Mesenchymal stem cell (in vitro differentiated cells and primary cell): ENCODE data around the gene UBE2L5.

ENCODE experiments used
- DNase-seq: peaks from one replicate; pipeline ENCODE4 v3.0.0-alpha.2; 2013
- H2AFZ ChIP-seq: one replicate; pipeline ENCODE4 v1.6.1; 2013; ENCODE audit warnings: low read depth, mild to moderate bottlenecking, control low read depth, inconsistent platforms, low read length, moderate library complexity
- H2AK5ac ChIP-seq: 2 replicates; pipeline ENCODE4 v1.6.1; 2013; ENCODE audit warnings: low read length, moderate library complexity, mild to moderate bottlenecking, inconsistent platforms; ENCODE audit not compliant: severe bottlenecking
- H2BK120ac ChIP-seq: one replicate; pipeline ENCODE4 v1.6.1; 2013; ENCODE audit warnings: low read depth, mild to moderate bottlenecking, inconsistent platforms, low read length, moderate library complexity
- H2BK12ac ChIP-seq, 2 experiments: one replicate each; pipeline ENCODE4 v1.6.1; 2013; ENCODE audit warnings: inconsistent platforms in 2 of 2, low read length in 2 of 2, mild to moderate bottlenecking in 2 of 2, moderate library complexity in 2 of 2, control low read depth in 1 of 2
- H2BK15ac ChIP-seq: one replicate; pipeline ENCODE4 v1.6.1; 2013; ENCODE audit warnings: mild to moderate bottlenecking, low read depth, inconsistent platforms; ENCODE audit not compliant: poor library complexity, severe bottlenecking
- H2BK5ac ChIP-seq: 2 replicates; pipeline ENCODE4 v1.6.1; 2013; ENCODE audit warnings: low read depth, mild to moderate bottlenecking, low read length, control low read depth, inconsistent platforms; ENCODE audit not compliant: poor library complexity, severe bottlenecking
- H3K14ac ChIP-seq, 2 experiments: one replicate each; pipeline ENCODE4 v1.6.1; 2013; ENCODE audit warnings: inconsistent platforms in 2 of 2, low read length in 2 of 2, control low read depth in 1 of 2, mild to moderate bottlenecking in 1 of 2, moderate library complexity in 1 of 2
- H3K18ac ChIP-seq, 2 experiments: one replicate each; pipeline ENCODE4 v1.6.1; 2013; ENCODE audit warnings: inconsistent platforms in 2 of 2, low read length in 2 of 2, control low read depth in 1 of 2, low read depth in 1 of 2, mild to moderate bottlenecking in 1 of 2
- H3K23ac ChIP-seq, 2 experiments: one replicate each; pipeline ENCODE4 v1.6.1; 2013; ENCODE audit warnings: inconsistent platforms in 2 of 2, low read length in 2 of 2, mild to moderate bottlenecking in 2 of 2, moderate library complexity in 2 of 2, control low read depth in 1 of 2
- H3K27ac ChIP-seq: 2 replicates; pipeline ENCODE4 v1.5.1; 2013; ENCODE audit warnings: mild to moderate bottlenecking, moderate library complexity, low read length, control low read depth, inconsistent platforms; ENCODE audit not compliant: poor library complexity, severe bottlenecking
- H3K27me3 ChIP-seq, 2 experiments: 2 replicates each; pipeline versions ENCODE4 v1.6.1 to v1.7.0; 2013; ENCODE audit warnings: low read length in 2 of 2, mild to moderate bottlenecking in 2 of 2, moderate library complexity in 2 of 2, control low read depth in 1 of 2, inconsistent platforms in 1 of 2; ENCODE audit not compliant: control insufficient read depth in 1 of 2, insufficient read depth in 1 of 2
- H3K36me3 ChIP-seq, 2 experiments: 2 replicates each; pipeline versions ENCODE4 v1.6.1 to v1.7.0; 2013; ENCODE audit warnings: low read length in 2 of 2, control low read depth in 1 of 2, inconsistent platforms in 1 of 2, low read depth in 1 of 2, mild to moderate bottlenecking in 1 of 2; ENCODE audit not compliant: insufficient read depth in 2 of 2, control insufficient read depth in 1 of 2
- H3K4ac ChIP-seq, 2 experiments: one replicate each; pipeline ENCODE4 v1.6.1; 2013; ENCODE audit warnings: inconsistent platforms in 2 of 2, low read length in 2 of 2, mild to moderate bottlenecking in 2 of 2, moderate library complexity in 2 of 2, control low read depth in 1 of 2, low read depth in 1 of 2
- H3K4me1 ChIP-seq: 2 replicates; pipeline ENCODE4 v1.6.1; 2013; ENCODE audit warnings: low read depth, low read length, control low read depth; ENCODE audit not compliant: control insufficient read depth, insufficient read depth
- H3K4me2 ChIP-seq: 2 replicates; pipeline ENCODE4 v1.6.1; 2013; ENCODE audit warnings: low read length, mild to moderate bottlenecking, inconsistent platforms; ENCODE audit not compliant: poor library complexity, severe bottlenecking
- H3K4me3 ChIP-seq, 2 experiments: 2 replicates each; pipeline versions ENCODE4 v1.5.1 to v1.7.0; 2013; ENCODE audit warnings: low read length in 2 of 2, mild to moderate bottlenecking in 2 of 2, control low read depth in 1 of 2, low read depth in 1 of 2; ENCODE audit not compliant: insufficient read depth in 1 of 2
- H3K79me1 ChIP-seq: replicated peaks from 2 replicates; pipeline ENCODE4 v1.6.1; 2013; ENCODE audit warnings: mild to moderate bottlenecking, control low read depth, low read length, inconsistent platforms; ENCODE audit not compliant: poor library complexity, severe bottlenecking
- H3K9ac ChIP-seq: 2 replicates; pipeline ENCODE4 v1.7.0; 2013; ENCODE audit warnings: mild to moderate bottlenecking, low read length, moderate library complexity
- H3K9me3 ChIP-seq: 2 replicates; pipeline ENCODE4 v1.7.0; 2013; ENCODE audit warnings: mild to moderate bottlenecking, low read length; ENCODE audit not compliant: control insufficient read depth
- H4K8ac ChIP-seq: one replicate; pipeline ENCODE4 v1.6.1; 2013; ENCODE audit warnings: inconsistent platforms, mild to moderate bottlenecking, low read length, moderate library complexity
- H4K91ac ChIP-seq: one replicate; pipeline ENCODE4 v1.6.1; 2013; ENCODE audit warnings: mild to moderate bottlenecking, low read length, inconsistent platforms
- WGBS: methylation state at CpG from one replicate; pipeline ENCODE4 v1.1.7; 2013; ENCODE audit warnings: mixed read lengths; 5-methylcytosine and 5-hydroxymethylcytosine counted together

Gene UBE2L5

GRCh38 chr13:30463787-30464495 lies 41.6 kb downstream of the UBE2L5 start:
- peak overlapping the region; percentile 92 for H4K8ac ChIP-seq
- H3K14ac ChIP-seq = peak overlapping the region in 1 of 2 experiments; percentile 75
- H3K4me2 ChIP-seq = peak overlapping the region; percentile 83
- H4K91ac ChIP-seq = peak overlapping the region; percentile 96
- peak overlapping the region; percentile 92 to 98 for H3K18ac ChIP-seq
- H2AK5ac ChIP-seq = peak overlapping the region; percentile 86
- H3K27me3 ChIP-seq = no peaks in the 10 kb centered on the region
- peak overlapping the region; percentile 95 for H3K27ac ChIP-seq
- H3K79me1 ChIP-seq = peaks cover 3% of the 10 kb centered on the region
- no peaks in the 10 kb centered on the region for H3K9me3 ChIP-seq
- peaks cover 0 to 32% of the 10 kb centered on the region in 2 experiments for H3K36me3 ChIP-seq
- peak overlapping the region in 1 of 2 experiments; percentile 63 for H2BK12ac ChIP-seq
- DNase-seq = peak; percentile 79
- peak overlapping the region; percentile 75 to 94 for H3K4ac ChIP-seq
- H3K4me1 ChIP-seq = peaks cover 5% of the 10 kb centered on the region
- peak overlapping the region; percentile 90 for H2BK15ac ChIP-seq
- WGBS = 4% methylated on average over 25 of the region's 32 CpGs
- H3K4me3 ChIP-seq = peak overlapping the region; percentile 78 to 85
- peak overlapping the region; percentile 23 for H2AFZ ChIP-seq
- peak overlapping the region in 1 of 2 experiments; percentile 34 for H3K23ac ChIP-seq
- peak overlapping the region; percentile 99 for H2BK5ac ChIP-seq
- H3K9ac ChIP-seq = peak overlapping the region; percentile 98
- peak overlapping the region; percentile 100 for H2BK120ac ChIP-seq

GRCh38 chr13:30464496-30465342 lies 42.4 kb downstream of the UBE2L5 start:
- peak overlapping the region; percentile 96 for H4K91ac ChIP-seq
- H3K79me1 ChIP-seq = peaks cover 3% of the 10 kb centered on the region
- H4K8ac ChIP-seq = peak overlapping the region; percentile 92
- H3K36me3 ChIP-seq = peaks cover 0 to 24% of the 10 kb centered on the region in 2 experiments
- peak overlapping the region; percentile 98 for H3K9ac ChIP-seq
- H3K9me3 ChIP-seq = no peaks in the 10 kb centered on the region
- peak overlapping the region in 1 of 2 experiments; percentile 34 for H3K23ac ChIP-seq
- H3K14ac ChIP-seq = peak overlapping the region in 1 of 2 experiments; percentile 75
- peak overlapping the region in 1 of 2 experiments; percentile 63 for H2BK12ac ChIP-seq
- peak overlapping the region; percentile 86 for H2AK5ac ChIP-seq
- whole genome bisulfite sequencing = 0% methylated on average over 16 of the region's 136 CpGs
- H2AFZ ChIP-seq = no peak overlapping the region
- no peaks in the 10 kb centered on the region for H3K27me3 ChIP-seq
- H3K4me2 ChIP-seq = peak overlapping the region; percentile 83
- DNase-seq = peak; percentile 84
- peak overlapping the region; percentile 90 for H2BK15ac ChIP-seq
- peak overlapping the region; percentile 78 to 85 for H3K4me3 ChIP-seq
- peak overlapping the region; percentile 100 for H2BK120ac ChIP-seq
- H3K18ac ChIP-seq = peak overlapping the region; percentile 92 to 98
- H3K4ac ChIP-seq = peak overlapping the region; percentile 75 to 94
- peak overlapping the region; percentile 95 for H3K27ac ChIP-seq
- peak overlapping the region; percentile 99 for H2BK5ac ChIP-seq
- peaks cover 5% of the 10 kb centered on the region for H3K4me1 ChIP-seq

- Histone ChIP-seq H2BK12ac (no peak overlapping the region), H3K9me3 (no peaks in the 10 kb centered on the region), H2BK15ac (no peak overlapping the region), H2AFZ (no peak overlapping the region), H3K23ac (no peak overlapping the region), H3K14ac (peak overlapping the region in 1 of 2 experiments; percentile 79), H3K4me1 (peaks cover 5% of the 10 kb centered on the region), H3K4me3 (peak overlapping the region; percentile 78 to 79), H3K18ac (peak overlapping the region; percentile 64 to 90), H4K8ac (no peak overlapping the region), H3K4me2 (peak overlapping the region; percentile 38), H3K4ac (peak overlapping the region; percentile 15 to 49), H3K79me1 (peaks cover 3% of the 10 kb centered on the region), H3K36me3 (peaks cover 0 to 22% of the 10 kb centered on the region in 2 experiments), H3K27ac (no peak overlapping the region), H2AK5ac (no peak overlapping the region), H2BK120ac (peak overlapping the region; percentile 100), H2BK5ac (peak overlapping the region; percentile 93), H3K9ac (peak overlapping the region; percentile 92), H3K27me3 (no peaks in the 10 kb centered on the region), H4K91ac (no peak overlapping the region)
- WGBS = 2% methylated on average over 12 of the region's 41 CpGs
- DNase-seq = no peak
Observed at GRCh38 chr13:30465343-30465592, 43.0 kb downstream of the UBE2L5 start.
